ENCODE data around the gene LRMDA.

LRMDA gene

DNA sequence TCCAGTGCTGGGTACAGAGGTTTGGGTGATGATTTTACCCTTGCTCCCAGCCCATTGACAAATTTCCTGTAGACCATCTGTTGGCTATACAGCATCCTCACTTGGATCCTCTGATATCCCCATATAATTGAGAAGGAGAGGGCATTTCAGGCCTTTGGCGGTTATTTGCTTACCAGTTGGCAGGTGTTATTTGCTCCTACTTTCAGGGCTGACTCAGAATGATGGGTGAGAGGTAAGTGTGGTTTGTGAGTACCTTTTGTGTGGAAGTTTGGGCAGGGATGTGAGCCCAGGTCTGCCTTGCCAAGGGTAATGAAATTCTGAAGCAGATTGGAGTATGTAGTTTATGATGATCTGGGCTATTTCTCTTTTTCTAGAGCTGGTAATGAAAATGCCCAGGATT, 93.6 kb downstream of the LRMDA start:
- Histone ChIP-seq H3K9me3 (replicated peaks in 1 of 11) (peaks cover 0 to 26% (median 0%) of the 10 kb centered on the region in 11 experiments; a peak in 7 of 22 replicates), H4K20me1 (no peaks in the 10 kb centered on the region), H3K9ac (no peak overlapping the region), H3K27ac (no peak overlapping the region), H3K4me1 (peaks cover 0 to 20% (median 0%) of the 10 kb centered on the region in 10 experiments; a peak in 8 of 20 replicates), H3K4me3 (no peak overlapping the region), H3K4me2 (no peak overlapping the region), H3K36me3 (no peaks in the 10 kb centered on the region), H3K27me3 (peaks cover 0 to 15% (median 0%) of the 10 kb centered on the region in 11 experiments; a peak in 1 of 22 replicates)
- TF ChIP-seq Cebpa-rat (IDR thresholded peaks at IDR 0.05), result no peak

DNA sequence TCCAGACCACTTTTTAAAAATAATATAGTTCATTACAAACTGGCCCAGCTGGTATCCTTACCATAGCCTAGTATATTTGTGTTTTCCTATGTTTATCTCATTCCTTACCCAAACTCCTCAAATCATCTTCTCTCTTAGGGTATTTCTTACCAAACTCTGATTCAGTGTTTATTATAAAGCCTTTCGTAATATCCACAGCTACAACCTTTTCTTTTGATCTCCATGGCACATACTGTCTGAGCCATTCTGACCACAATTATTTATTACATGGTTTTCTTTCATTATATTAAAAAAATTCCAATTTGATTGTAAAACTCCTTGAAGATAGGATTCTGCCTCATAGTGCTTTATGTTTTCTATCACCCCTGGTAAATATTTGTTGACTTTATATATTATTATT, 94.2 kb downstream of the LRMDA start:
- Histone ChIP-seq H4K20me1 (no peaks in the 10 kb centered on the region), H3K4me3 (no peak overlapping the region), H3K9ac (no peak overlapping the region), H3K36me3 (no peaks in the 10 kb centered on the region), H3K4me2 (no peak overlapping the region), H3K4me1 (peaks cover 0 to 25% (median 0%) of the 10 kb centered on the region in 10 experiments; a peak in 8 of 20 replicates), H3K9me3 (replicated peaks in 1 of 11) (peaks cover 0 to 20% (median 0%) of the 10 kb centered on the region in 11 experiments; a peak in 6 of 22 replicates), H3K27ac (no peak overlapping the region), H3K27me3 (peaks cover 0 to 10% (median 0%) of the 10 kb centered on the region in 11 experiments; a peak in 1 of 22 replicates)
- no peak for TF ChIP-seq Cebpa-rat (IDR thresholded peaks at IDR 0.05)

DNA sequence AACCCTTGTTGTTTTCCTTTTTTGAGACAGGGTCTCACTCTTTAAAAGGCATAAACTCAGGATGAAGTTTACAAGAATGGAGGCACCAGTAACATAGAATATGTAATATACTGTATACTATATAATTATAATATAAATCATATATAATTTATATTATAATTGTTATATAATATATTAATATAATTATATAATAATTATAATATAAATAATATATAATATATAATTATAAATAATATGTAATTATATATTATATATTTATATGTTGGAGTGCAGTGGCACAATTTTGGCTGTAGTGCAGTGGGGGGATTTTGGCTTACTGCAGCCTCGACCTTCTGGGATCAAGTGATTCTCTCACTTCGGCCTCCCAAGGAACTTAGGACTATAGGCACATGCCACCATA, 96.1 kb downstream of the LRMDA start:
- Histone ChIP-seq H3K27ac (no peak overlapping the region), H3K9me3 (replicated peaks in 1 of 11) (peaks cover 0 to 4% (median 0%) of the 10 kb centered on the region in 11 experiments; a peak in 1 of 22 replicates), H3K27me3 (0 out of 22 replicates have a peak, but pooled peaks cover 0 to 6% (median 0%) of the 10 kb centered on the region in 11 experiments), H3K4me1 (peaks cover 0 to 30% (median 0%) of the 10 kb centered on the region in 10 experiments; a peak in 8 of 20 replicates), H3K36me3 (no peaks in the 10 kb centered on the region), H3K9ac (no peak overlapping the region), H3K4me2 (peak overlapping the region in 4 of 11 experiments; percentile 38 to 70 (median 54); a peak in 4 of 22 replicates), H3K4me3 (no peak overlapping the region), H4K20me1 (no peaks in the 10 kb centered on the region)
- TF ChIP-seq Cebpa-rat (IDR thresholded peaks at IDR 0.05), result no peak

DNA sequence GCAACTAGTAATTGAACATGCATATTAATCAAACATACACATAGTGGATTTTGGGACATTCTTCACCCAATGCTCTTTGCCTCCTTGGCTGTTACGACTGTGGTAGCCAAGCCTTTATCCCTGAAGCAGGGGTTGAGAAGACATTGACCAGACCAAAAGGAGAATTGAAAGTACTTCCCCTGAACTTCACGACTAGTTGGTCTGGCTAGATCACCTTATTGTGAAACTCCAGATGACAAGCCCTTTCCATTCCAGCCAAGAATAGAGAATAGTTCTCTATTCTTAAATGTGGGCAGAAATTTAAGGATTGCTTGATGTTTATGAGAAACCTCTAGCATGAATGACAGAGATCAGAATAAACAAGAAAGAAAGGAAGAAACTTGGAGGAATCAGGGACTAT, 97.0 kb downstream of the LRMDA start:
- TF ChIP-seq Cebpa-rat (IDR thresholded peaks at IDR 0.05), result peak in 2 of 11 experiments; percentile 42 to 44; a peak in 1 of 22 replicates
- H3K36me3 ChIP-seq, result no peaks in the 10 kb centered on the region
- H4K20me1 ChIP-seq, result no peaks in the 10 kb centered on the region
- H3K9me3 ChIP-seq (replicated peaks in 1 of 11), result no peaks in the 10 kb centered on the region
- peaks cover 0 to 30% (median 0%) of the 10 kb centered on the region in 10 experiments; a peak in 8 of 20 replicates for H3K4me1 ChIP-seq
- H3K4me3 ChIP-seq, result no peak overlapping the region
- no peak overlapping the region for H3K9ac ChIP-seq
- peak overlapping the region in 5 of 11 experiments; percentile 13 to 70 (median 43); a peak in 9 of 22 replicates for H3K4me2 ChIP-seq
- no peaks in the 10 kb centered on the region for H3K27me3 ChIP-seq
- H3K27ac ChIP-seq, result peak overlapping the region in 3 of 11 experiments; percentile 22 to 44 (median 23); a peak in 3 of 22 replicates

DNA sequence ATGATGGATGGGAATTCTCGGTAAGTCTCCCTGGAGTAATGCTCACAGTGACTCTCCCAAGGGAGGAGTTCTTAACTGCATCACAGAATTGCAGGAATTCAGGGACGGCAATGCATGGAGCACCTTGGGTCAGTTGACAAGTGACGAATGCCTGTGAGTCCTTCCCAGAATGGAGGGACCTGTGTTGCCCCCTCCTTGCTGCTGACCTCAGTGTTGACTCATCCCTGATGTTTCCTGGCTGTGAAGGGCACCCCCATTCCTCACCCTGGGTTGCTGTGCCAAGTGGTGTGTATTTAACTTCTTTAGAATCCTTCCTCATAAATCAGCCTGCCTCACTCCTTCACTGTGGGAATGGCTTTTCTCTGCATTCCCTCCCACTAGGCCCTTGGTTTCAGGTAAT, 98.9 kb downstream of the LRMDA start:
- Histone ChIP-seq H4K20me1 (no peaks in the 10 kb centered on the region), H3K27me3 (no peaks in the 10 kb centered on the region), H3K4me1 (peaks cover 0 to 30% (median 0%) of the 10 kb centered on the region in 10 experiments; a peak in 8 of 20 replicates), H3K9ac (no peak overlapping the region), H3K4me3 (no peak overlapping the region), H3K36me3 (no peaks in the 10 kb centered on the region), H3K27ac (no peak overlapping the region), H3K9me3 (replicated peaks in 1 of 11) (no peaks in the 10 kb centered on the region), H3K4me2 (peak overlapping the region in 3 of 11 experiments; percentile 52 to 55 (median 52); a peak in 6 of 22 replicates)
- TF ChIP-seq Cebpa-rat (IDR thresholded peaks at IDR 0.05), result no peak

DNA sequence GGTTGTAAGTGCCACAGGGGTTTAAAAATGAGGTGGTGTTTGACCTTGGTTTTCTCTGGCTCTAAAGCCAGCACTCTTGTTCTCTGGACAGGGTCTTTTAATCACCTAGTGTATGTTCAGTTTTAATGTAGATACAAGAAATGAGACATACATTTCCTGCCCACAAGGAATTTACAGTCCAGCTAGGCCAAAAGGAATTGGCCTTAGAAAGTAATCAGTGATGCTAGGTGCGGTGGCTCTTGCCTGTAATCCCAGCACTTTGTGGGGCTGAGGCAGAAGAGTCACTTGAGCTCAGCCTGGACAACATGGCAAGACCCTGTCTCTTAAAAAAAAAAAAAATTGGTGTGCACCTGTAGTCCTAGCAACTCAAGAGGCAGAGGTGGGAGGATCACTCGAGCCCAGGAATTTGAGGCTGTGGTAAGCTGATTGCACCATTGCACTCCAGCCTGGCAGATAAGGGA, 100.2 kb downstream of the LRMDA start:
- Histone ChIP-seq H3K4me3 (no peak overlapping the region), H3K4me1 (peaks cover 0 to 30% (median 0%) of the 10 kb centered on the region in 10 experiments; a peak in 8 of 20 replicates), H4K20me1 (no peaks in the 10 kb centered on the region), H3K9ac (no peak overlapping the region), H3K27me3 (no peaks in the 10 kb centered on the region), H3K4me2 (no peak overlapping the region; a peak in 1 of 22 replicates), H3K36me3 (no peaks in the 10 kb centered on the region), H3K27ac (no peak overlapping the region), H3K9me3 (replicated peaks in 1 of 11) (no peaks in the 10 kb centered on the region)
- TF ChIP-seq Cebpa-rat (IDR thresholded peaks at IDR 0.05), result no peak

DNA sequence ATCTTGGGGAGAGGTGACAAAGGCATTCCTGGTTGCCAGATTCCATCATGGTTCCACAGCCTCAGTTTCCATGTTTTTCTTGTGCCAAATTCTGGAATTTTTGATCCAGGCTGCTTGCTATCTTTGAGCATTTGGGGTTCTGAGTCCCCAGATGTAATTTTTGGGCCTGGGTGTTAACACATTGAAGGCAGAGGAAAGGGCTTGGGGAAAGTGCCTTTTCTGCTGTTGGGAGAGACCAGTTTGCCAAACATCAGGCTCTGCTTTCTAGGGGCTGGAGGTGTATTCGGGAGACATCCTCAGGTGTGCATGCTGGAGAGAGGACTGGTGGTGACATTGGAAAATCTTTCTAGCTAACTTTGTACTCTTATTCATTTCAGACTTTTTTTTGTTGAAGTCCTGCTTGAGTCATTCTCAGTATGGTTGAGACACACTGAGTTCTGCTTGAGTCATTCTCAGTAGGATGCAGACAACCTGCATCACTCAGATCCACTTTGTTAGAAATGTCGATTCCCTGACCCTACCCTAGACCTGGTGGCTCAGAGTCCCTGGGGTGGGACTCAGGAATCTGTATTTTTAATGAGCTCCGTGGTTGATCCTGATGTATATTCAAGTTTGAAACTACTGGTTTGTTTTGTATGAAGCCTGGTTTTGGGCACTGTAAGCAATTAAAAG, 101.0 kb downstream of the LRMDA start:
- no peak for TF ChIP-seq Cebpa-rat (IDR thresholded peaks at IDR 0.05)
- Histone ChIP-seq H3K36me3 (no peaks in the 10 kb centered on the region), H3K9me3 (replicated peaks in 1 of 11) (no peaks in the 10 kb centered on the region), H3K27me3 (no peaks in the 10 kb centered on the region), H3K9ac (no peak overlapping the region), H3K27ac (no peak overlapping the region), H4K20me1 (no peaks in the 10 kb centered on the region), H3K4me1 (peaks cover 0 to 30% (median 0%) of the 10 kb centered on the region in 10 experiments; a peak in 8 of 20 replicates), H3K4me2 (no peak overlapping the region; a peak in 1 of 22 replicates), H3K4me3 (no peak overlapping the region)

DNA sequence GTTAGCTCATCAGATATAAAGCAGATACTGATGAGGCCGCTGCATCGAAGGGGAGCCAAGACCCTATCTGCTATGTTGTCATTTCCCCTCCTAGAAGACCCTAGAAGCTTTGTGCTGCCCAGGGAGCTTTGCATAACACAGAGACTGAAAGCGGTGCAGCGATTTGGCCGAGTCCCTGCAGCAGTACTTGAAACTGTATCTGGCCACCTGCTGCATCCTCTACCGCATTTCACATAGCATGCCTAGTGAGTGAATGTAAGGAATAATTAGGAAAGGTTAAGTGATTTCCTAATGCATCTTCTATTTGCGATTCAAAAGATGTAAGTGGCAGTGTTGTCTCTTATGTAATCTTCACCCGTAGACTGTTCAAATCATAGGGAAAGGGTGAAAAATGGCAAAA, 106.7 kb downstream of the LRMDA start:
- H3K9ac ChIP-seq, result no peak overlapping the region
- no peak overlapping the region for H3K27ac ChIP-seq
- H3K9me3 ChIP-seq (replicated peaks in 1 of 11), result no peaks in the 10 kb centered on the region
- TF ChIP-seq Cebpa-rat (IDR thresholded peaks at IDR 0.05), result no peak
- H3K4me3 ChIP-seq, result no peak overlapping the region
- no peak overlapping the region for H3K4me2 ChIP-seq
- H3K27me3 ChIP-seq, result no peaks in the 10 kb centered on the region
- H3K4me1 ChIP-seq, result peaks cover 0 to 7% (median 0%) of the 10 kb centered on the region in 10 experiments; a peak in 3 of 20 replicates
- no peaks in the 10 kb centered on the region for H3K36me3 ChIP-seq
- H4K20me1 ChIP-seq, result no peaks in the 10 kb centered on the region

DNA sequence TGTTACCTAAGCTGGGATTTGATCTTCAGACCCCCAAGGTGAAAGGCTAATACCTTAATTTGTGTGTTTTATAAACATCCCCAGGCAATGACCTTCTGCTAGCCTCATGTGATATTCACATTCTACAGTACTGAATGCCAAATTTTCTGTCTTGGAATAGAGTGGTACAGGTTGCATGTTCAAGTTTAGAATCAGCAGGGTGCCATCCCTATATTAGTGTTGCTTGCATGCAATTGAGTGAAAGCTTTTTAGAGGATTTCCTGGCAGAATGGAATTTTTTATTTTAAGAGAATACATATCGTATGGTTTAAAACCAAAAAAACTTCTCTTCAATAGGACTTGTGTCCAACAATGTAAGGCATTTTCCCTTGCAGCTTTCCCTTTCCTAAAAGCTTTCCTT, 107.3 kb downstream of the LRMDA start:
- peaks cover 0 to 7% (median 2%) of the 10 kb centered on the region in 10 experiments; a peak in 3 of 20 replicates for H3K4me1 ChIP-seq
- no peaks in the 10 kb centered on the region for H3K27me3 ChIP-seq
- no peaks in the 10 kb centered on the region for H3K9me3 ChIP-seq (replicated peaks in 1 of 11)
- H3K4me3 ChIP-seq, result no peak overlapping the region
- H4K20me1 ChIP-seq, result no peaks in the 10 kb centered on the region
- H3K36me3 ChIP-seq, result no peaks in the 10 kb centered on the region
- H3K27ac ChIP-seq, result no peak overlapping the region
- no peak overlapping the region for H3K4me2 ChIP-seq
- TF ChIP-seq Cebpa-rat (IDR thresholded peaks at IDR 0.05), result no peak
- H3K9ac ChIP-seq, result no peak overlapping the region

Data from BLaER1 treated with 17β-estradiol and CSF1 and Interleukin-3, amounts not matched to agents 10 nM and 100 nM (cell line).